ENCODE measurements around the gene CDKL1.
"Not testable (repeated sequence)": the region's sequence is repeated elsewhere in the genome, so short reads cannot be mapped to it uniquely, and the experiment has no call there.

CDKL1 gene

GRCh38 chr14:50319721-50320120, 77.0 kb downstream of the CDKL1 start:
- Histone ChIP-seq H3K4me2 (peak overlapping the region; percentile 39; the same call in 1 of the 2 replicates), H4K20me1 (ENCODE audit: insufficient read depth) (no peaks in the 10 kb centered on the region), H3K36me3 (ENCODE audit: insufficient read depth) (no peaks in the 10 kb centered on the region), H3K4me1 (ENCODE audit: low read depth, poor library complexity, severe bottlenecking) (peaks cover 23% of the 10 kb centered on the region), H3K79me2 (ENCODE audit: insufficient read depth, low read depth) (no peaks in the 10 kb centered on the region), H3K27ac (no peak overlapping the region), H3K9ac (no peak overlapping the region), H2AFZ (ENCODE audit: low read depth) (no peak overlapping the region), H3K27me3 (ENCODE audit: insufficient read depth, low read depth) (no peaks in the 10 kb centered on the region), H3K4me3 (IDR thresholded peaks at IDR 0.05; ENCODE audit: insufficient read depth, low read depth, low read length) (no peak overlapping the region)
- no peak for TF ChIP-seq CTCF (conservative IDR thresholded peaks at IDR 0.05; ENCODE audit: low read depth, low read length)

- no peak overlapping the region for H3K9ac ChIP-seq
- H4K20me1 ChIP-seq (ENCODE audit: insufficient read depth) = no peaks in the 10 kb centered on the region
- H3K27me3 ChIP-seq (ENCODE audit: insufficient read depth, low read depth) = no peaks in the 10 kb centered on the region
- no peaks in the 10 kb centered on the region for H3K79me2 ChIP-seq (ENCODE audit: insufficient read depth, low read depth)
- peak overlapping the region; percentile 39; the same call in 1 of the 2 replicates for H3K4me2 ChIP-seq
- H3K4me1 ChIP-seq (ENCODE audit: low read depth, poor library complexity, severe bottlenecking) = peaks cover 23% of the 10 kb centered on the region
- H3K27ac ChIP-seq = no peak overlapping the region
- H3K4me3 ChIP-seq (IDR thresholded peaks at IDR 0.05; ENCODE audit: insufficient read depth, low read depth, low read length) = no peak overlapping the region
- no peaks in the 10 kb centered on the region for H3K36me3 ChIP-seq (ENCODE audit: insufficient read depth)
- no peak for TF ChIP-seq CTCF (conservative IDR thresholded peaks at IDR 0.05; ENCODE audit: low read depth, low read length)
- no peak overlapping the region for H2AFZ ChIP-seq (ENCODE audit: low read depth)
Measured at GRCh38 chr14:50319293-50319692, 77.4 kb downstream of the CDKL1 start.

GRCh38 chr14:50318031-50318626, 78.6 kb downstream of the CDKL1 start:
- Histone ChIP-seq H3K79me2 (ENCODE audit: insufficient read depth, low read depth) (peaks cover 3% of the 10 kb centered on the region), H3K4me1 (ENCODE audit: low read depth, poor library complexity, severe bottlenecking) (peaks cover 27% of the 10 kb centered on the region)

GRCh38 chr14:50314098-50314497, 82.6 kb downstream of the CDKL1 start:
- H3K4me1 ChIP-seq (ENCODE audit: low read depth, poor library complexity, severe bottlenecking) = peaks cover 20% of the 10 kb centered on the region
- not testable (repeated sequence) for H3K4me3 ChIP-seq (IDR thresholded peaks at IDR 0.05; ENCODE audit: insufficient read depth, low read depth, low read length); H3K27ac ChIP-seq; H3K4me2 ChIP-seq; H4K20me1 ChIP-seq (ENCODE audit: insufficient read depth); H3K27me3 ChIP-seq (ENCODE audit: insufficient read depth, low read depth); H3K9ac ChIP-seq; H3K36me3 ChIP-seq (ENCODE audit: insufficient read depth); H2AFZ ChIP-seq (ENCODE audit: low read depth)
- peaks cover 10% of the 10 kb centered on the region for H3K79me2 ChIP-seq (ENCODE audit: insufficient read depth, low read depth)

More at GRCh38 chr14:50318031-50318626, 78.6 kb downstream of the CDKL1 start:
- no peaks in the 10 kb centered on the region for H3K36me3 ChIP-seq (ENCODE audit: insufficient read depth)
- no peak overlapping the region for H3K27ac ChIP-seq
- TF ChIP-seq CTCF (conservative IDR thresholded peaks at IDR 0.05; ENCODE audit: low read depth, low read length) = peak; percentile 60; the same call in 1 of the 2 replicates
- H3K9ac ChIP-seq = no peak overlapping the region
- no peak overlapping the region for H3K4me2 ChIP-seq
- no peaks in the 10 kb centered on the region for H3K27me3 ChIP-seq (ENCODE audit: insufficient read depth, low read depth)
- no peak overlapping the region for H3K4me3 ChIP-seq (IDR thresholded peaks at IDR 0.05; ENCODE audit: insufficient read depth, low read depth, low read length)
- H4K20me1 ChIP-seq (ENCODE audit: insufficient read depth) = no peaks in the 10 kb centered on the region
- H2AFZ ChIP-seq (ENCODE audit: low read depth) = no peak overlapping the region

- H3K4me3 ChIP-seq (IDR thresholded peaks at IDR 0.05; ENCODE audit: insufficient read depth, low read depth, low read length) = no peak overlapping the region
- peaks cover 15% of the 10 kb centered on the region for H3K4me1 ChIP-seq (ENCODE audit: low read depth, poor library complexity, severe bottlenecking)
- peak overlapping the region; percentile 91 for H3K4me2 ChIP-seq
- no peaks in the 10 kb centered on the region for H3K27me3 ChIP-seq (ENCODE audit: insufficient read depth, low read depth)
- no peaks in the 10 kb centered on the region for H4K20me1 ChIP-seq (ENCODE audit: insufficient read depth)
- peak overlapping the region; percentile 78 for H3K9ac ChIP-seq
- H3K79me2 ChIP-seq (ENCODE audit: insufficient read depth, low read depth) = peaks cover 10% of the 10 kb centered on the region
- peak overlapping the region; percentile 76; the same call in 1 of the 2 replicates for H3K27ac ChIP-seq
- no peak for TF ChIP-seq CTCF (conservative IDR thresholded peaks at IDR 0.05; ENCODE audit: low read depth, low read length)
- H3K36me3 ChIP-seq (ENCODE audit: insufficient read depth) = no peaks in the 10 kb centered on the region
- peak overlapping the region; percentile 87 for H2AFZ ChIP-seq (ENCODE audit: low read depth)
Measured at GRCh38 chr14:50312734-50313054, 84.0 kb downstream of the CDKL1 start.

Measured in KMS-11 (cell line).